ENCODE measurements around the gene COX8A.

COX8A gene

GRCh38 chr11:63938479-63939396 is 35.7 kb upstream of the COX8A start, which contains the start of gene NAA40:
Gene NAA40, plus strand, starts transcription at chr11:63939002. Its CDS starts 95 bp downstream, at chr11:63939097.
- TF ChIP-seq, protein P1, sequence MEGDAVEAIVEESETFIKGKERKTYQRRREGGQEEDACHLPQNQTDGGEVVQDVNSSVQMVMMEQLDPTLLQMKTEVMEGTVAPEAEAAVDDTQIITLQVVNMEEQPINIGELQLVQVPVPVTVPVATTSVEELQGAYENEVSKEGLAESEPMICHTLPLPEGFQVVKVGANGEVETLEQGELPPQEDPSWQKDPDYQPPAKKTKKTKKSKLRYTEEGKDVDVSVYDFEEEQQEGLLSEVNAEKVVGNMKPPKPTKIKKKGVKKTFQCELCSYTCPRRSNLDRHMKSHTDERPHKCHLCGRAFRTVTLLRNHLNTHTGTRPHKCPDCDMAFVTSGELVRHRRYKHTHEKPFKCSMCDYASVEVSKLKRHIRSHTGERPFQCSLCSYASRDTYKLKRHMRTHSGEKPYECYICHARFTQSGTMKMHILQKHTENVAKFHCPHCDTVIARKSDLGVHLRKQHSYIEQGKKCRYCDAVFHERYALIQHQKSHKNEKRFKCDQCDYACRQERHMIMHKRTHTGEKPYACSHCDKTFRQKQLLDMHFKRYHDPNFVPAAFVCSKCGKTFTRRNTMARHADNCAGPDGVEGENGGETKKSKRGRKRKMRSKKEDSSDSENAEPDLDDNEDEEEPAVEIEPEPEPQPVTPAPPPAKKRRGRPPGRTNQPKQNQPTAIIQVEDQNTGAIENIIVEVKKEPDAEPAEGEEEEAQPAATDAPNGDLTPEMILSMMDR (IDR thresholded peaks at IDR 0.05; ENCODE audit: borderline replicate concordance, insufficient read depth, low read depth, low read length): no peak
- peak within 1 kb of the TSS; percentile 97 for H3K4me3 ChIP-seq (ENCODE audit: low read depth, low read length)

GRCh38 chr11:63939397-63939891 is 35.0 kb upstream of the COX8A start:
- TF ChIP-seq, protein P1 (IDR thresholded peaks at IDR 0.05; ENCODE audit: borderline replicate concordance, insufficient read depth, low read depth, low read length): no peak
- peak overlapping the region; percentile 97 for H3K4me3 ChIP-seq (ENCODE audit: low read depth, low read length)

- TF ChIP-seq, protein P1 (IDR thresholded peaks at IDR 0.05; ENCODE audit: borderline replicate concordance, insufficient read depth, low read depth, low read length): no peak
- no peak overlapping the region for H3K4me3 ChIP-seq (ENCODE audit: low read depth, low read length)
Observed at GRCh38 chr11:63940786-63941185, 33.6 kb upstream of the COX8A start.

- H3K4me3 ChIP-seq (ENCODE audit: low read depth, low read length): no peak overlapping the region
- TF ChIP-seq, protein P1 (IDR thresholded peaks at IDR 0.05; ENCODE audit: borderline replicate concordance, insufficient read depth, low read depth, low read length): no peak
Observed at GRCh38 chr11:63941901-63942300, 32.5 kb upstream of the COX8A start.

DNA sequence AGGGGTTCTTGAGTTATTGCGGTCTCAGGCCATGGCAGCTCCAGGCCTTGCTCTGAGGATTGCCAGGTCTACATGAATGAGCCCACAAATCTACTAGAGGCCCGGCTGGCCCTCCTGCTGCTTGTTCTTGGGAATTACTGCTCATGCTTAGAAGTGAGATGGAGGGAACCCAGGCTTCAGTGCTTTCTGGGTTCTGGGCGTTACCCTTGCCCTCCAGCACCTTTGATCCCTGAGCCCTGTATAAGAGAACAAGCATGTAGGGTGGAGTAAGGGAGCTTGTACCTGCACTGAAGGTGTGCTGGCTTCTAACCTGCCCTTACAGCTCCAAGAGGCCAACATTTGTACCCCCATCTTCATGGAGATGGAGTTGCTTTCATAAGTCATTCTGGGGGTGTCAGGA is 31.6 kb upstream of the COX8A start:
- TF ChIP-seq, protein P1 (IDR thresholded peaks at IDR 0.05; ENCODE audit: borderline replicate concordance, insufficient read depth, low read depth, low read length): no peak

DNA sequence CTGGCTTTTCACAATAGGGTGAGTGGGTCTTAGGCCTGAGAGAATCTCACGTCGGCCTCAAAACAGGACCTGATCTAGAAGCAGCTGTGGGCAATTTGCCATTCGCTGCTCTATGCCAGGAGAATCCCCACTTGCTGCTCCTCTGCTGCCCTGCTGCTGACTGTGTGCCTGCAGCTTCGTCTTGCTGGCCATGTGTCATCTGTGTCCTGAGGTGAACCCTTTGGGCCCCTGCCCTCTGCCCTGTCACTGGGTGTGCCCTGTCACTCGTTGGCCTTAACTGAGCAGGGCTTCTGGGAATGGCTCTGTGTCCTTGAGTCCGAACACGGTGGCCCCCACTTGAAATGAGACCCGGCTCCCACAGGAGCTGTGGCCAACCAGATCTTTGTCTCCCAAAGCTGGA is 29.4 kb upstream of the COX8A start:
- TF ChIP-seq, protein P1 (IDR thresholded peaks at IDR 0.05; ENCODE audit: borderline replicate concordance, insufficient read depth, low read depth, low read length): no peak
- no peak overlapping the region for H3K4me3 ChIP-seq (ENCODE audit: low read depth, low read length)

More for the DNA sequence above, 31.6 kb upstream of the COX8A start:
- no peak overlapping the region for H3K4me3 ChIP-seq (ENCODE audit: low read depth, low read length)

Data from GM12875 (cell line).